Spleen (tissue), 7 donors: ENCODE data around the gene XPOT.

Experiments used
- POLR2A ChIP-seq, 3 donors: fragments of 450-650 bp; IDR thresholded peaks; one replicate each; pipeline ENCODE4 v1.5.1; 2017; ENCODE audit warnings: antibody characterized with exemption in 3 of 3, mild to moderate bottlenecking in 1 of 3
- POLR2AphosphoS5 ChIP-seq, 3 donors: sonication (generic); formaldehyde crosslinking; IDR thresholded peaks; one replicate each; pipeline ENCODE4 v1.5.1; 2017; ENCODE audit warnings: antibody characterized with exemption in 3 of 3
- TF ChIP-seq, protein P1 (sequence below), 11 experiments: fragments of 200-600 bp in 7 of 11; fragments of 450-650 bp in 4 of 11; sonication (generic) in 4 of 11; IDR thresholded peaks in 8 of 11; conservative IDR thresholded peaks in 3 of 11; 1 replicate in 7 of 11; 2 replicates in 4 of 11; pipeline versions ENCODE4 v1.4.0 to v1.8.0; 2016 to 2021; ENCODE audit warnings: antibody characterized with exemption in 11 of 11, inconsistent platforms in 4 of 11, mild to moderate bottlenecking in 1 of 11
- donor health status: DM: no; HTN: no; CAD: no; lungs with moderate emphysema.
- donor health status: DM: no; HTN: no; CAD: no.
- donor health status: DM: no; HTN: no; CAD: no.

DNA sequence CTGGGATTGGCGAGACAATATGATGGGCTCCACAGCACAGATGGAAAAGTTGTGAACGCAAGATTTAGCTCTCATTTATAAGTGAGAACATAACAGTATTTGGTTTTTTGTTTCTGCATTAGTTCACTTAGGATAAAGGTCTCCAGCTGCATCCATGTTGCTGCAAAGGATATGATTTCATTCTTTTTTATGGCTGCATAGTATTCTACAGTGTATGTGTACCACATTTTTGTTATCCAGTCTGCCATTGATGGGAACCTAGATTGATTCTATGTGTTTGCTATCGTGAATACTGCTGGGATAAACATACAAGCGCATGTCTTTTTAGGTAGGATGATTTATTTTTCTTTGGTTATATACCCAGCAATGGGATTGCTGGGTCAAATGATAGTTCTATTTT lies 71.3 kb downstream of the XPOT start:
- TF ChIP-seq, protein P1, sequence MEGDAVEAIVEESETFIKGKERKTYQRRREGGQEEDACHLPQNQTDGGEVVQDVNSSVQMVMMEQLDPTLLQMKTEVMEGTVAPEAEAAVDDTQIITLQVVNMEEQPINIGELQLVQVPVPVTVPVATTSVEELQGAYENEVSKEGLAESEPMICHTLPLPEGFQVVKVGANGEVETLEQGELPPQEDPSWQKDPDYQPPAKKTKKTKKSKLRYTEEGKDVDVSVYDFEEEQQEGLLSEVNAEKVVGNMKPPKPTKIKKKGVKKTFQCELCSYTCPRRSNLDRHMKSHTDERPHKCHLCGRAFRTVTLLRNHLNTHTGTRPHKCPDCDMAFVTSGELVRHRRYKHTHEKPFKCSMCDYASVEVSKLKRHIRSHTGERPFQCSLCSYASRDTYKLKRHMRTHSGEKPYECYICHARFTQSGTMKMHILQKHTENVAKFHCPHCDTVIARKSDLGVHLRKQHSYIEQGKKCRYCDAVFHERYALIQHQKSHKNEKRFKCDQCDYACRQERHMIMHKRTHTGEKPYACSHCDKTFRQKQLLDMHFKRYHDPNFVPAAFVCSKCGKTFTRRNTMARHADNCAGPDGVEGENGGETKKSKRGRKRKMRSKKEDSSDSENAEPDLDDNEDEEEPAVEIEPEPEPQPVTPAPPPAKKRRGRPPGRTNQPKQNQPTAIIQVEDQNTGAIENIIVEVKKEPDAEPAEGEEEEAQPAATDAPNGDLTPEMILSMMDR (IDR thresholded peaks at IDR 0.05 in 8 of 11, conservative IDR thresholded peaks at IDR 0.05 in 3 of 11), result no peak
- TF ChIP-seq POLR2A (IDR thresholded peaks at IDR 0.05), result no peak
- no peak for TF ChIP-seq POLR2AphosphoS5 (IDR thresholded peaks at IDR 0.05)
